Heart left ventricle (tissue), 16 donors: ENCODE measurements around the gene KLLN. TPM values are rescaled to one million over a fixed set of nuclear protein-coding genes. Genes with fewer than 3 reads are reported as not detected.
"Not testable (repeated sequence)": the region's sequence is repeated elsewhere in the genome, so short reads cannot be mapped to it uniquely, and the experiment has no call there.

ENCODE experiments used
- ATAC-seq, 4 donors: fragments of 200-7000 bp; cut with Tn5 transposase; one replicate each; pipeline ENCODE4 v1.9.1; 2020 to 2022; ENCODE audit warnings: moderate library complexity in 4 of 4, mild to moderate bottlenecking in 3 of 4, moderate number of reproducible peaks in 1 of 4
- DNase-seq, 5 donors: peaks; one replicate each; pipeline ENCODE4 v3.0.0-alpha.2; 2020
- H3K27ac ChIP-seq, 12 donors: fragments of 200-600 bp; sonication (generic) in 4 of 12; one replicate each; pipeline versions ENCODE4 v1.5.0 to v1.8.0; 2016 to 2022; ENCODE audit warnings: mild to moderate bottlenecking in 2 of 12
- H3K27me3 ChIP-seq, 9 donors: fragments of 200-600 bp; sonication (generic) in 2 of 9; one replicate each; pipeline versions ENCODE4 v1.5.1 to v1.8.0; 2016 to 2022; ENCODE audit warnings: mild to moderate bottlenecking in 3 of 9
- H3K36me3 ChIP-seq, 9 donors: fragments of 200-600 bp; sonication (generic) in 2 of 9; one replicate each; pipeline versions ENCODE4 v1.5.0 to v1.8.0; 2018 to 2022; ENCODE audit warnings: mild to moderate bottlenecking in 2 of 9
- H3K4me1 ChIP-seq, 12 donors: fragments of 200-600 bp; sonication (generic) in 4 of 12; one replicate each; pipeline versions ENCODE4 v1.5.0 to v1.8.0; 2016 to 2022; ENCODE audit warnings: mild to moderate bottlenecking in 3 of 12
- H3K4me3 ChIP-seq, 12 donors: fragments of 200-600 bp; sonication (generic) in 4 of 12; one replicate each; pipeline versions ENCODE4 v1.5.0 to v1.8.0; 2017 to 2022; ENCODE audit warnings: mild to moderate bottlenecking in 9 of 12, moderate library complexity in 4 of 12
- H3K9me3 ChIP-seq, 12 donors: fragments of 200-600 bp; sonication (generic) in 4 of 12; one replicate each; pipeline versions ENCODE4 v1.5.0 to v1.8.0; 2016 to 2022; ENCODE audit warnings: mild to moderate bottlenecking in 1 of 12
- POLR2A ChIP-seq, 2 donors: fragments of 450-650 bp; IDR thresholded peaks; one replicate each; pipeline ENCODE4 v1.6.1; 2017; ENCODE audit warnings: antibody characterized with exemption in 2 of 2, mild to moderate bottlenecking in 2 of 2, moderate library complexity in 2 of 2
- WGBS, 4 donors: extraction: QIAGEN DNeasy Blood & Tissue Kit in 2 of 4; methylation state at CpG; one replicate each; pipeline versions ENCODE4 v1.1.5 to v1.1.7; 2013 to 2018; 5-methylcytosine and 5-hydroxymethylcytosine counted together
- intact Hi-C, 10 donors: fragments of 100-400 bp; cut with DNase I; formaldehyde crosslinking; loops; one replicate each; pipeline versions ENCODE4 v1.11.1 to v1.14.2; 2022
- polyA plus RNA-seq, 2 donors: library from polyadenylated mRNA; stranded (reverse); fragments of 200-250 nt; gene quantifications; one replicate each; pipeline ENCODE4 v1.2.3, GENCODE V29; 2013
- total RNA-seq, 9 donors: library from RNA; depleted of rRNA in 2 of 9; stranded (reverse); fragments of >200 nt in 2 of 9; fragmentation: NEBNext Ultra II Directional in 3 of 9; extraction: Animal tissue kit (Norgen Biotek cat#: 25700) in 3 of 9; gene quantifications; one replicate each; pipeline versions ENCODE4 v1.1.0 to v1.2.4, GENCODE V29; 2016 to 2023
- TF ChIP-seq, protein P1 (sequence below), 12 donors: fragments of 200-600 bp; sonication (generic) in 4 of 12; IDR thresholded peaks; one replicate each; pipeline versions ENCODE4 v1.5.0 to v1.8.0; 2018 to 2022; ENCODE audit warnings: antibody characterized with exemption in 12 of 12, mild to moderate bottlenecking in 5 of 12
- donor health status: ischemic (EF 13 %, LVEDD 7.1; RV severe dilation, severe dysfunction).
- donor health status: healthy with polysubstance abuse.
- donor health status: DM: no; HTN: yes; CAD: no.
- donor health status: DM: no; HTN: no; CAD: no.
- donor health status: ischemic (EF 25% LVEDD 6.9; RV normal size, moderate dysfunction).
- donor health status: ischemic (EF 25% LVEDD 5.7; RV mildly dilated, moderate dysfunction).
- donor health status: healthy.
- donor health status: DM: yes; HTN: yes; CAD: no.
- donor health status: ischemic (EF 35%, LVEDD 5.7; RV mildly dilated, moderate dysfunction).
- donor health status: nonischemic (EF 11% LVEDD 7.7; RV severe dilation, severe dysfunction).
- donor health status: DM: yes; HTN: yes; CAD: no.
- donor health status: PGD.
- donor health status: ischemic (EF 29% LVEDD 5.4; RV normal size, mild dysfunction).
- donor health status: nonischemic (EF 23%, LVEDD 6.1; RV moderate dilation, normal function).

The KLLN gene
- total and polyA plus RNA-seq, 11 donors, result 0.13 to 0.57 (median 0.27) TPM

DNA sequence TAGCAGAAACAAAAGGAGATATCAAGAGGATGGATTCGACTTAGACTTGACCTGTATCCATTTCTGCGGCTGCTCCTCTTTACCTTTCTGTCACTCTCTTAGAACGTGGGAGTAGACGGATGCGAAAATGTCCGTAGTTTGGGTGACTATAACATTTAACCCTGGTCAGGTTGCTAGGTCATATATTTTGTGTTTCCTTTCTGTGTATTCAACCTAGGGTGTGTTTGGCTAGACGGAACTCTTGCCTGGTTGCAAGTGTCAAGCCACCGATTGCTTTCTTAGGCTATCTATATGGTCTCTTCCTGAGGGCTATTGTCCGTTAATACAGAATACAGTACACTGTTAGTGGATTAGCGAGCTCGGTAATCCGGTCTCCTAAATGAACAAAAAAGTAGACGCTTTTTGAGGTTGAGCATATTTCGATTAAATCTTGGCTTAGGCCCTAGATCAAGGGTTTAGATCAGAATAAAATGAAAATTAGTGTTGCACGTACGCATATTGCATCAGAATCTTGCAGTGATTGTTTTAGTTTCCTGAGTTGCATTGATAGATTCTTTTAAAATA is 1.2 kb upstream of the KLLN start:
- no peaks in the 10 kb centered on the region for H3K9me3 ChIP-seq
- no peaks in the 10 kb centered on the region for H3K27me3 ChIP-seq
- peak overlapping the region; percentile 63 to 95 (median 80) for H3K4me3 ChIP-seq
- intact Hi-C loops, result loop anchor here (5.0 to 10.0 kb wide), 17 partner anchors 60 to 688 kb away; no protein-coding TSS in a partner anchor
- no peak for DNase-seq
- H3K4me1 ChIP-seq, result peaks cover 0 to 48% (median 26%) of the 10 kb centered on the region in 12 donors
- H3K36me3 ChIP-seq, result no peaks in the 10 kb centered on the region
- WGBS, 4 donors, result 0 to 1% (median 0%) methylated on average over 16 of the region's 16 CpGs
- no peak for TF ChIP-seq POLR2A (IDR thresholded peaks at IDR 0.05)
- TF ChIP-seq, protein P1, sequence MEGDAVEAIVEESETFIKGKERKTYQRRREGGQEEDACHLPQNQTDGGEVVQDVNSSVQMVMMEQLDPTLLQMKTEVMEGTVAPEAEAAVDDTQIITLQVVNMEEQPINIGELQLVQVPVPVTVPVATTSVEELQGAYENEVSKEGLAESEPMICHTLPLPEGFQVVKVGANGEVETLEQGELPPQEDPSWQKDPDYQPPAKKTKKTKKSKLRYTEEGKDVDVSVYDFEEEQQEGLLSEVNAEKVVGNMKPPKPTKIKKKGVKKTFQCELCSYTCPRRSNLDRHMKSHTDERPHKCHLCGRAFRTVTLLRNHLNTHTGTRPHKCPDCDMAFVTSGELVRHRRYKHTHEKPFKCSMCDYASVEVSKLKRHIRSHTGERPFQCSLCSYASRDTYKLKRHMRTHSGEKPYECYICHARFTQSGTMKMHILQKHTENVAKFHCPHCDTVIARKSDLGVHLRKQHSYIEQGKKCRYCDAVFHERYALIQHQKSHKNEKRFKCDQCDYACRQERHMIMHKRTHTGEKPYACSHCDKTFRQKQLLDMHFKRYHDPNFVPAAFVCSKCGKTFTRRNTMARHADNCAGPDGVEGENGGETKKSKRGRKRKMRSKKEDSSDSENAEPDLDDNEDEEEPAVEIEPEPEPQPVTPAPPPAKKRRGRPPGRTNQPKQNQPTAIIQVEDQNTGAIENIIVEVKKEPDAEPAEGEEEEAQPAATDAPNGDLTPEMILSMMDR (IDR thresholded peaks at IDR 0.05), result no peak
- no peak for ATAC-seq
- H3K27ac ChIP-seq, result peak overlapping the region; percentile 95 to 99 (median 97)

DNA sequence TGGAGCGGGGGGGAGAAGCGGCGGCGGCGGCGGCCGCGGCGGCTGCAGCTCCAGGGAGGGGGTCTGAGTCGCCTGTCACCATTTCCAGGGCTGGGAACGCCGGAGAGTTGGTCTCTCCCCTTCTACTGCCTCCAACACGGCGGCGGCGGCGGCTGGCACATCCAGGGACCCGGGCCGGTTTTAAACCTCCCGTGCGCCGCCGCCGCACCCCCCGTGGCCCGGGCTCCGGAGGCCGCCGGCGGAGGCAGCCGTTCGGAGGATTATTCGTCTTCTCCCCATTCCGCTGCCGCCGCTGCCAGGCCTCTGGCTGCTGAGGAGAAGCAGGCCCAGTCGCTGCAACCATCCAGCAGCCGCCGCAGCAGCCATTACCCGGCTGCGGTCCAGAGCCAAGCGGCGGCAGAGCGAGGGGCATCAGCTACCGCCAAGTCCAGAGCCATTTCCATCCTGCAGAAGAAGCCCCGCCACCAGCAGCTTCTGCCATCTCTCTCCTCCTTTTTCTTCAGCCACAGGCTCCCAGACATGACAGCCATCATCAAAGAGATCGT is 690 bp upstream of the KLLN start:
- 0 to 1% (median 1%) methylated on average over 9 to 47 of the region's 47 CpGs for WGBS, 4 donors
- intact Hi-C loops, result loop anchor here (2.0 to 10.0 kb wide), 21 partner anchors 61 to 688 kb away; no protein-coding TSS in a partner anchor
- not testable (repeated sequence) for ATAC-seq, H3K36me3 ChIP-seq, H3K9me3 ChIP-seq, H3K27me3 ChIP-seq
- Histone ChIP-seq H3K4me1 (peaks cover 0 to 43% (median 21%) of the 10 kb centered on the region in 12 donors), H3K27ac (peak overlapping the region; percentile 95 to 99 (median 97)), H3K4me3 (peak overlapping the region; percentile 63 to 95 (median 80))
- DNase-seq, result peak; percentile 20 to 73 (median 44)

DNA sequence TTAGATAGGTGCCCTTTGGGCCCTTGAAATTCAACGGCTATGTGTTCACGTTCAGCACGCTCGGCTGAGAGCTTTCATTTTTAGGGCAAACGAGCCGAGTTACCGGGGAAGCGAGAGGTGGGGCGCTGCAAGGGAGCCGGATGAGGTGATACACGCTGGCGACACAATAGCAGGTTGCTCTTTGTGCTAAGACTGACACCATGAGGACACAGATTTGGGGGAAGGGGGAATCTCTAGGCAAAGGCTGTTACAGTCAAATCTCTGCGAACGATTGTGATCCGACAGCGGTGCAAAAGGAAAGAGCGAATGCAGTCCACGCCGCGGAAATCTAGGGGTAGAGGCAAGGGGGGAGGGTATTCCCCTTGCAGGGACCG is 667 bp downstream of the KLLN start:
- ATAC-seq, result peak in 2 of 4 donors; percentile 2 to 6
- Histone ChIP-seq H3K4me1 (peaks cover 0 to 29% (median 14%) of the 10 kb centered on the region in 12 donors), H3K4me3 (peak overlapping the region; percentile 63 to 95 (median 80)), H3K36me3 (no peaks in the 10 kb centered on the region), H3K9me3 (no peaks in the 10 kb centered on the region), H3K27me3 (no peaks in the 10 kb centered on the region), H3K27ac (peak overlapping the region; percentile 95 to 99 (median 97))
- DNase-seq, result no peak
- 0% methylated on average over 21 of the region's 21 CpGs for whole genome bisulfite sequencing, 4 donors
- TF ChIP-seq POLR2A (IDR thresholded peaks at IDR 0.05), result no peak
- TF ChIP-seq, protein P1 (IDR thresholded peaks at IDR 0.05), result no peak
- intact Hi-C loops, result loop anchor here (2.0 to 10.0 kb wide), 21 partner anchors 62 to 690 kb away; no protein-coding TSS in a partner anchor

DNA sequence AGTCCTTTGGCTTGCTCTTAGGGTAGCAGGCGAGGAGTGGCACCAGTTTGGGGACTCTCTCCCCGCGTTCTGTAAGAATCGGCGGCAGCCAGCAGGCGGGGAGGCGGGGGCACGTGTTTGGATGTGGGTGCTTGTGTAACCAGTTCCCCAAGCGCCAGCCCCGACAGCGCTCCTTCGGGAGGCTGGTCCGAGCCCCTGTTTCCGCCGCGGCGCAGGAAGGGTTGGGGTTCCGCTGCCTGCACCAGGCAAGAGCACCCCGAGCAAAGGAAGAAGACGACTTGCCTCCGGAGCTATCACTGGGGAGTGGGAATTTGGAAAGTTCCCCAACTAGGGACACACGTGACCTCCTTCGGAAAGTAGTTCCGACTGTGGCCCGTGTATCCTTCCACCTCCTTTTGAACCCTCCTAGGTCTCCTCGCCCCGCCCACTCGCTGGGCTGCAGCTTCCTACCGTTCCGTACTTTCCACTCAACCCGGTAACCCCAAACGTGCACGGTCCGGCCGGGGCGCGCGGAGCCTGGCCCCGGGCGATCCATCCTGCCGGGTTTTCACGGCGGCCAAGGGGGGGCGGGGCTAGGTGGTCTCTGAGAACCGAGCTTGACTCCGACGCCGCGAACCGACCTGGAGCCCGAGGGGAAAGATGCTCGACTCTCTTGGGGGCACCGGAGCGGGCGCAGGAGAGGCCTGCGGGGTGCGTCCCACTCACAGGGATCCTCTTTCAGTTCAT is 1.2 kb downstream of the KLLN start:
- peak; percentile 88 to 92 (median 91) for ATAC-seq
- Histone ChIP-seq H3K4me1 (peaks cover 0 to 24% (median 14%) of the 10 kb centered on the region in 12 donors), H3K9me3 (no peaks in the 10 kb centered on the region), H3K36me3 (no peaks in the 10 kb centered on the region), H3K4me3 (peak overlapping the region; percentile 63 to 95 (median 80)), H3K27me3 (no peaks in the 10 kb centered on the region), H3K27ac (peak overlapping the region; percentile 95 to 99 (median 97))
- WGBS, 4 donors, result 0 to 1% (median 0%) methylated on average over 44 to 57 of the region's 57 CpGs
- peak; percentile 97 to 98 (median 98) for DNase-seq
- intact Hi-C loops, result loop anchor here (2.0 to 10.0 kb wide), 22 partner anchors 43 to 690 kb away; partner anchors contain the start of gene ATAD1 (in 1 of the 10)
- TF ChIP-seq, protein P1 (IDR thresholded peaks at IDR 0.05), result no peak
- TF ChIP-seq POLR2A (IDR thresholded peaks at IDR 0.05), result peak in 1 of 2 donors; percentile 58
